Activated effector memory CD4-positive, alpha-beta T cell treated with Interleukin-2 at 50 U/mL for 16 hours (primary cell): ENCODE measurements around the gene CSPG4.
"Not testable (repeated sequence)": the region's sequence is repeated elsewhere in the genome, so short reads cannot be mapped to it uniquely, and the experiment has no call there.

Experiments used
- DNase-seq: peaks from one replicate; pipeline ENCODE4 v3.0.0-alpha.2; 2020

Gene CSPG4

DNA sequence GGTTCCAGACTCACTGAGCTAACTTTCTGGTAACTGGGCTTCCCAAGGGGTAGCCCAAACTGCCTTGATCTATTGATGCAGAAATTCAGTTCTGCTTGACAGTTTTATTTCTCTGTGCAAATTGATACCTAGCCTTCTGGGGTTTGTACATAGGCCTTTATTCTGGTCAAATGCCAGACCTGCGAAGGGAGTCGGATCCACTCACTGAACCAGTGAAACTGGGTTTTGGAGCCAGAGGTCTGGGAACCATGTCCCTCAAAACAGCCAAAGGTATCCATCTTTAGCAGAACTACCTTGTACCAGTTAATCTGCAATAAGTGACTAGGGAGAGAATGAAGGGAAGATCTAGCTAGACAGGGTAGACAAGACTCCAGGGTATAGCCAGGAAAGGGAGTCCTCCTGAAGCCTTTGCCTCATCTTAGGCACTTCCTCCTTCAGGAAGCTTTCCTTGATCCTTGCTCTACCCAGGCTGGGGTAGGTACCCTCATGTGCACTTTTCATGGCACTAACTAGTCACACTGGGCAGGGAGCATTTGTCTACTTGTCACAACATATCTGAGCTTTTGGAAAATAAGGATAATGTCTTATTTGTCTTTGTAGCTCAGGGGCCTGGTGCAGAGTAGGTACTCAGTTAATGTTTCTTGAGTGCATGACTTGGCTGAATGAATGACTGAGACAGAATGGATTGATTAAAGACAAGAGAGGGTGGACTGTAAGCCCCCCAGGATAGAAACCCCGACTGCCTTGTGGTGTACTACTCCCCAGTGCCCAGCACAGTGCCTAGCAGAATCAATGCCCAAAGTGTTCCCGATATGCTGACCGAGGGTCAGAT lies 66.3 kb downstream of the CSPG4 start:
- no peak for DNase-seq

DNA sequence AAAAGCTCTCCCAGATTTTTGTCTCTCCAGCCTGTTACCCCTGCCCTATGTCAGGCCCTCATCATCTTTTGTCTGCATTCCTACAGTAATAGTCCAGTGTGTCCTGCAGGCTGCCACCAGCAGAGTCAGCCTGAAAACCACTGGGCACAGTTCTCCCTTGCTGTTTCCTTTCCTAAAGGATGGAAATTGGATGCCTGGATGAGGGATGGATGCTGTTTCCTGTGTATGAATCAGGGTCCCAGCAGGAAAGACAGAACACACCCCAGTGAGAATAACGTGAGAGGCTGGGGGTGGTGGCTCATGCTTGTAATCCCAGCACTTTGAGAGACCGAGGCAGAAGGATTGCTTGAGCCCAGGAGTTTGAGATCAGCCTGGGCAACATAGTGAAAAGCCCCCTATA lies 68.3 kb downstream of the CSPG4 start:
- DNase-seq, result no peak

DNA sequence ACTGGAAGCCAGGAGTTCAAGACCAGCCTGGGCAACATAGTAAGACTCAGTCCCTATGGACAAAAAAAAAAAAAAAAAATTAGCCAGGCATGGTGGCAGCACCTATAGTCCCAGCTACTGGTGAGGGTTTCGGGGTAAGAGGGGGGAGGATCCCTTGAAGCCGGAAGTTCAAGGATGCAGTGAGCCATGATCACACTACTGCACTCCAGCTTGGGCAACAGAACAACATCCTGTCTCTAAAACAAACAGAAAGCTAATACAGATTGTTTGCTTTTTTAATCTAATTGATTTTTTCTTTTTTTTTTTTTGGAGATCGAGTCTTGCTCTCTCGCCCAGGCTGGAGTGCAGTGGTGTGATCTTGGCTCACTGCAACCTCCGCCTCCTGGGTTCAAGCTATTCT lies 71.0 kb downstream of the CSPG4 start:
- no peak for DNase-seq

DNA sequence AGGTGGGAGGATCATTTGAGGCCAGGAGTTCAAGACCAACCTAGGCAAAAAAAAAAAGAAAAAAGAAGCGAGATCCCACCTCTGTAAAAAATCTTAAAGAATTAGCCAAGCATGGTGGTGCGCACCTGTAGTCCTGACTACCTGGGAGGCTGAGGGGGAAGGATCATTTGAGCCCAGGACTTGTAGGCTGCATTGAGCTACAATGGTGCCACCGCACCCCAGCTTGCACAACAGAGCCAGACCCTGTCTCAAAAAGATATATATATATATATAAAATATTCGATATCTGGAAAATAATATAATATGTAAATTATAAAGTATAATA lies 71.5 kb downstream of the CSPG4 start:
- DNase-seq, result no peak

DNA sequence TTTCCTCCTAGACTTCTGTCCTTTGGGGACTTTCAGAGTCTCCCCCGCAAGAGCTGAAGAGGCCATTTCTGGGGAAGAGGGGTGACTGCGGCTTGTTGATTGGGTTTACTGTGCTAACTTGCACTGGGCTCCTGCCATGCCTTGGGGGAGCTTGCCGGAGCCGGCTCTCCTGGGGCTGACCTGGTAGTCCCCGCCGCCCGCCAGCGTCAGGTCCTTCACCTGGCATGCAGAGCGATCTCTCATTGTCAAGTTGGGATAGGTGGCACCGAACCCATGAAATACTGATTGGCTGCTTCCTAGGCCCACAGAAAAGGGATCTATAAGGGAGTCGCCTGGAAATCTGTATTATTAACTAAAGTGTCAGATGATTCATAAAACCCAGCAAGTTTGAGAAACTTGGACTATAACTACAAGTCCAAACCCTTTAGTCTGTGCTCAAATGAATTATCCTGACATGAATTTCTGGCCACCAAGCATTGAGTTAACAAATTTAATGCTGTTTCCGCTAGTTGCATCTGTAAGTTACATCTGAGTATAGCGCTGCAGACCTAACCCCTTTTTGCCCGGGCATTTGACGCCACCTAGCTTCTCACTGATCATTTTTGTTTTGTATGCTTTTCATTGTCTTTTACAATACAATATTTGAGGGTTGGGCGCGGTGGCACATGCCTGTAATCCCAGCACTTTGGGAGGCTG lies 72.0 kb downstream of the CSPG4 start:
- peak; percentile 38 for DNase-seq

GRCh38 chr15:75639709-75640482 lies 72.8 kb downstream of the CSPG4 start, which contains the start of gene IMP3:
IMP3 (minus strand) TSS chr15:75640224; CDS start chr15:75640168, 56 bp downstream.
- DNase-seq, result peak; percentile 91

GRCh38 chr15:75639191-75639708 lies 73.4 kb downstream of the CSPG4 start:
- no peak for DNase-seq

GRCh38 chr15:75637245-75638009 lies 75.2 kb downstream of the CSPG4 start:
- no peak for DNase-seq

- no peak for DNase-seq
These were observed 76.6 kb downstream of the CSPG4 start for GRCh38 chr15:75636026-75636425.

DNA sequence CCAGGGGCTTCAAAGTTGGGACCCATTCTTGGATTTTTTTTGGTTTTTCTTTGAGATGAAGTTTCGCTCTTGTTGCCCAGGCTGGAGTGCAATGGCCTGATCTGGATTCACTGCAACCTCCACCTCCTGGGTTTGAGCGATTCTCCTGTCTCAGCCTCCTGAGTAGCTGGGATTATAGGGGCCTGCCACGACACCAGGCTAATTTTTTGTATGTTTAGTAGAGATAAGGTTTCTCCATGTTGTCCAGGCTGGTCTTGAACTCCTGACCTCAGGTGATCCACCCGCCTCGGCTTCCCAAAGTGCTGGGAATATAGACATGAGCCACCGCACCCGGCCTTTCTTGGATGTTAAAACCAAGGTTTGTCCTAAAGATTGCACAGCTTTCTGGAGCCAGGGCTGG lies 78.7 kb downstream of the CSPG4 start:
- not testable (repeated sequence) for DNase-seq

DNA sequence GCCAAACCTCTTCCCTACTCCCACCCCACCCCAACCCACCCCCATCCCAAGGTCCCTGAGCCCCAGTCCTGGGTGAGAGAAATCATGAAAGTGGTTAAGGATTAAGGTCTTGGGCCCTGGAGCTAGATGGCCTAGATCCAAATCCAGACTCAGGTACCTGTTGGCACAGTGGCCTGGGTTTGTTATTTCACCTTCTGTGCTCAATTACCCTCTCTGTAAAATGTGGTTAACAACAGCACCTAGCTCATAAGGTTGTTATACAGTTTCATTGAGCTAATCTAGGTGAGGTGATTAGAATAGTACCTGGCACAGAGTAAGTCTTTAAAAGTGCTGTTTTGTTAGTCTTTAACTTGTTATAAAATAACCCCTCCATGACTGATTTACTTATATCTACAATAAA lies 80.7 kb downstream of the CSPG4 start:
- DNase-seq, result no peak

GRCh38 chr15:75625542-75626347 lies 86.9 kb downstream of the CSPG4 start, which contains the start of gene SNUPN:
SNUPN (minus strand) TSS chr15:75625725; CDS start chr15:75621051, 4,674 bp downstream.
- DNase-seq, result peak; percentile 91
